Heart left ventricle (tissue), 13 donors: Measurements from ENCODE around the gene DUSP15.

Experiments used
- CTCF ChIP-seq, 12 donors: fragments of 200-600 bp; sonication (generic) in 4 of 12; IDR thresholded peaks; one replicate each; pipeline versions ENCODE4 v1.5.0 to v1.8.0; 2018 to 2022; ENCODE audit warnings: antibody characterized with exemption in 12 of 12, mild to moderate bottlenecking in 5 of 12
- POLR2A ChIP-seq, 2 donors: fragments of 450-650 bp; IDR thresholded peaks; one replicate each; pipeline ENCODE4 v1.6.1; 2017; ENCODE audit warnings: antibody characterized with exemption in 2 of 2, mild to moderate bottlenecking in 2 of 2, moderate library complexity in 2 of 2
- donor health status: ischemic (EF 13 %, LVEDD 7.1; RV severe dilation, severe dysfunction).
- donor health status: DM: no; HTN: yes; CAD: no.
- donor health status: DM: no; HTN: no; CAD: no.
- donor health status: ischemic (EF 25% LVEDD 6.9; RV normal size, moderate dysfunction).
- donor health status: ischemic (EF 25% LVEDD 5.7; RV mildly dilated, moderate dysfunction).
- donor health status: ischemic (EF 35%, LVEDD 5.7; RV mildly dilated, moderate dysfunction).
- donor health status: nonischemic (EF 11% LVEDD 7.7; RV severe dilation, severe dysfunction).
- donor health status: DM: yes; HTN: yes; CAD: no.
- donor health status: PGD.
- donor health status: ischemic (EF 29% LVEDD 5.4; RV normal size, mild dysfunction).
- donor health status: nonischemic (EF 23%, LVEDD 6.1; RV moderate dilation, normal function).

- no peak for TF ChIP-seq CTCF (IDR thresholded peaks at IDR 0.05)
- TF ChIP-seq POLR2A (IDR thresholded peaks at IDR 0.05) = no peak
These were observed 645 bp upstream of the DUSP15 start for GRCh38 chr20:31870726-31871617.
